PC-3 (cell line): ENCODE measurements around the gene FHIP1A. TPM values are rescaled to one million over a fixed set of nuclear protein-coding genes. Genes with fewer than 3 reads are reported as not detected.
"Not testable (repeated sequence)": the region's sequence is repeated elsewhere in the genome, so short reads cannot be mapped to it uniquely, and the experiment has no call there.

Experiments
- ATAC-seq: fragments of 200-7000 bp; cut with Tn5 transposase; 2 replicates; pipeline ENCODE4 v1.9.1; 2020; ENCODE audit warnings: mild to moderate bottlenecking, moderate library complexity
- BruUV-seq: library from RNA; stranded (reverse); fragments of 400-500 nt; replicated peaks from 2 replicates; lab custom pipeline; 2021; lab: Mats Ljungman, UMichigan
- CTCF ChIA-PET: fragments of 300-600 bp; sonication (Branson Sonifier 250); formaldehyde crosslinking; loops from one replicate; lab custom pipeline; 2022; ENCODE audit warnings: antibody characterized with exemption; lab: Charles Lee
- POLR2A ChIA-PET: fragments of 300-600 bp; sonication (Branson Sonifier 250); formaldehyde crosslinking; loops from one replicate; lab custom pipeline; 2022; ENCODE audit warnings: antibody characterized with exemption; ENCODE audit not compliant: unreplicated experiment; lab: Charles Lee
- DNase-seq: peaks from one replicate; pipeline ENCODE4 v3.0.0-alpha.2; 2015
- H2AFZ ChIP-seq: fragments of 300-600 bp; sonication (generic); 2 replicates; pipeline ENCODE4 v1.6.0; 2016; ENCODE audit warnings: antibody characterized with exemption, low read length
- H3F3A ChIP-seq: fragments of 300-600 bp; sonication (generic); one replicate; pipeline ENCODE4 v1.6.0; 2017; ENCODE audit warnings: antibody characterized with exemption, low read length, control low read depth, mild to moderate bottlenecking; ENCODE audit not compliant: unreplicated experiment
- H3K27ac ChIP-seq: fragments of 300-600 bp; sonication (generic); 2 replicates; pipeline ENCODE4 v1.5.1; 2016; ENCODE audit warnings: mild to moderate bottlenecking, low read length
- H3K27me3 ChIP-seq: fragments of 300-600 bp; sonication (generic); 2 replicates; pipeline ENCODE4 v1.6.1; 2016; ENCODE audit warnings: low read length, mixed read lengths
- H3K36me3 ChIP-seq: fragments of 300-600 bp; sonication (generic); 2 replicates; pipeline ENCODE4 v1.6.1; 2016; ENCODE audit warnings: low read depth, mixed run types, low read length, mixed read lengths
- H3K4me1 ChIP-seq: fragments of 300-600 bp; sonication (generic); 2 replicates; pipeline ENCODE4 v1.5.1; 2016; ENCODE audit warnings: low read length; ENCODE audit not compliant: insufficient read depth
- H3K4me2 ChIP-seq: fragments of 300-600 bp; sonication (generic); 2 replicates; pipeline ENCODE4 v1.6.0; 2016; ENCODE audit warnings: low read length
- H3K4me3 ChIP-seq: fragments of 300-600 bp; sonication (generic); 2 replicates; pipeline ENCODE4 v1.5.1; 2016; ENCODE audit warnings: mild to moderate bottlenecking, low read length, mixed read lengths
- H3K79me2 ChIP-seq: fragments of 300-600 bp; sonication (generic); 2 replicates; pipeline ENCODE4 v1.6.1; 2017; ENCODE audit warnings: low read length, mixed read lengths
- H3K9ac ChIP-seq: fragments of 300-600 bp; sonication (generic); 2 replicates; pipeline ENCODE4 v1.6.0; 2016; ENCODE audit warnings: mild to moderate bottlenecking, low read length
- H3K9me2 ChIP-seq: fragments of 300-600 bp; sonication (generic); replicated peaks from 2 replicates; pipeline ENCODE4 v1.6.1; 2016; ENCODE audit warnings: mixed run types, low read length, mixed read lengths
- H3K9me3 ChIP-seq: fragments of 300-600 bp; sonication (generic); 2 replicates; pipeline ENCODE4 v1.6.1; 2016; ENCODE audit warnings: low read length, mixed read lengths
- H4K20me1 ChIP-seq: fragments of 300-600 bp; sonication (generic); 2 replicates; pipeline ENCODE4 v1.6.1; 2016; ENCODE audit warnings: low read length, mixed read lengths
- EZH2 ChIP-seq: fragments of 300-600 bp; sonication (generic); IDR thresholded peaks from one replicate; pipeline ENCODE4 v1.6.1; 2017; ENCODE audit warnings: antibody characterized with exemption, mild to moderate bottlenecking, low read length; ENCODE audit not compliant: unreplicated experiment
- EZH2phosphoT487 ChIP-seq: fragments of 300-600 bp; sonication (generic); IDR thresholded peaks from 2 replicates; pipeline ENCODE4 v1.6.1; 2018; ENCODE audit warnings: mild to moderate bottlenecking, antibody characterized with exemption, low read length, borderline replicate concordance
- intact Hi-C: fragments of 100-400 bp; cut with micrococcal nuclease; formaldehyde crosslinking; loops from 2 replicates; pipeline ENCODE4 v1.9.0; 2023
- total RNA-seq: library from RNA; depleted of rRNA; stranded (reverse); fragments of >200 nt; gene quantifications from 2 replicates; pipeline ENCODE4 v1.2.3, GENCODE V29; 2014
- TF ChIP-seq, protein P1 (sequence below): fragments of 300-600 bp; sonication (generic); conservative IDR thresholded peaks from 2 replicates; pipeline ENCODE4 v1.5.1; 2017; ENCODE audit warnings: antibody characterized with exemption, low read depth, mild to moderate bottlenecking, low read length

FHIP1A gene
- total RNA-seq, 1 experiment from 2014 or later: 11.3 TPM

DNA sequence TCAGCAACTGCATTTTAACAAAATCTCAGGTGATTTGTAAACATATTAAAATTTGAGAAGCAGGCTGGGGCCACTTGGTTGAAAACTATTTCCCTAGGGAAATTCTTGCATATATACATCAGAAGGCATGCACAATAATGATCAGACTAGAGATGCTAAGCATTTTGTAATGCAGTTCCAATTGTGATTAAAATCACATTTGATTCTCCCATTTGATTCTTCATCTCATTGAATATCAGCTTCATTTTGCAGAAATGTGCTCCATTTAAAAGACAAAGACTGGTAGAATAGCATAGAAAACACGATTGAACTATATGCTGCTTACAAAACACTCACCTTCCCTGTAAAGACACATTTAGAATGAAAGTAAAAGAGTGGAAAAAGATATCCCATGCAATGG is 32.4 kb upstream of the FHIP1A start:
- no TSS peak for BruUV-seq

DNA sequence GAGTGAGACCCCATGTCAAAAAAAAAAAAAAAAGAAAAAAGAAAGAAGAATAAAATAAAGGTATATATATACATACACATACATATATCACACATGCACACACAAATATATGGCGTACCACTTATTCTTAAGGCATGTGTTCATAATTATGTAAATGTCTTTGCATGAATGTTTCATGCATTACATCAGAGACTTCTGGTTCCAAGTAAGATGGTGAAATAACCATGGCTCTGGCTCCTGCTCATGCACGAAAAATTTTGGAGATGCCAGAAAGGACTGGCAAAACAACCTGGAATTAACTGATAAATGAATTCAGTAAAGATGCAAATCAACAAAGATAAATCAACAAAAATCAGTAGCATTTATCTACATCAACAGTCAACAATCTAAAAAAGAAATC is 19.7 kb upstream of the FHIP1A start:
- Histone ChIP-seq H3K9me3 (no peaks in the 10 kb centered on the region), H3K27ac (no peak overlapping the region), H3K4me1 (no peaks in the 10 kb centered on the region), H3K9me2 (no peaks in the 10 kb centered on the region), H4K20me1 (no peaks in the 10 kb centered on the region), H3K79me2 (no peaks in the 10 kb centered on the region), H2AFZ (no peak overlapping the region), H3K27me3 (no peaks in the 10 kb centered on the region), H3K36me3 (no peaks in the 10 kb centered on the region), H3F3A (no peaks in the 10 kb centered on the region), H3K9ac (no peak overlapping the region), H3K4me3 (no peak overlapping the region), H3K4me2 (no peak overlapping the region)
- TF ChIP-seq, protein P1, sequence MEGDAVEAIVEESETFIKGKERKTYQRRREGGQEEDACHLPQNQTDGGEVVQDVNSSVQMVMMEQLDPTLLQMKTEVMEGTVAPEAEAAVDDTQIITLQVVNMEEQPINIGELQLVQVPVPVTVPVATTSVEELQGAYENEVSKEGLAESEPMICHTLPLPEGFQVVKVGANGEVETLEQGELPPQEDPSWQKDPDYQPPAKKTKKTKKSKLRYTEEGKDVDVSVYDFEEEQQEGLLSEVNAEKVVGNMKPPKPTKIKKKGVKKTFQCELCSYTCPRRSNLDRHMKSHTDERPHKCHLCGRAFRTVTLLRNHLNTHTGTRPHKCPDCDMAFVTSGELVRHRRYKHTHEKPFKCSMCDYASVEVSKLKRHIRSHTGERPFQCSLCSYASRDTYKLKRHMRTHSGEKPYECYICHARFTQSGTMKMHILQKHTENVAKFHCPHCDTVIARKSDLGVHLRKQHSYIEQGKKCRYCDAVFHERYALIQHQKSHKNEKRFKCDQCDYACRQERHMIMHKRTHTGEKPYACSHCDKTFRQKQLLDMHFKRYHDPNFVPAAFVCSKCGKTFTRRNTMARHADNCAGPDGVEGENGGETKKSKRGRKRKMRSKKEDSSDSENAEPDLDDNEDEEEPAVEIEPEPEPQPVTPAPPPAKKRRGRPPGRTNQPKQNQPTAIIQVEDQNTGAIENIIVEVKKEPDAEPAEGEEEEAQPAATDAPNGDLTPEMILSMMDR: no peak
- no peak for TF ChIP-seq EZH2
- TF ChIP-seq EZH2phosphoT487: no peak
- no peak for DNase-seq
- intact Hi-C loops: no loop called here
- no peak for ATAC-seq
- ChIA-PET CTCF (no interaction called here), POLR2A (no interaction called here)
- no TSS peak for BruUV-seq

More for the DNA sequence above, 32.4 kb upstream of the FHIP1A start:
- ATAC-seq (no peak), DNase-seq (no peak)
- H3K36me3 ChIP-seq: no peaks in the 10 kb centered on the region
- ChIA-PET POLR2A (no interaction called here), CTCF (no interaction called here)
- no peak overlapping the region for H3K4me3 ChIP-seq
- H3K9ac ChIP-seq: no peak overlapping the region
- H4K20me1 ChIP-seq: no peaks in the 10 kb centered on the region
- no peaks in the 10 kb centered on the region for H3K4me1 ChIP-seq
- H3K79me2 ChIP-seq: no peaks in the 10 kb centered on the region
- no peaks in the 10 kb centered on the region for H3F3A ChIP-seq
- no peak overlapping the region for H3K27ac ChIP-seq
- intact Hi-C loops: no loop called here
- H3K9me2 ChIP-seq: no peaks in the 10 kb centered on the region
- no peaks in the 10 kb centered on the region for H3K27me3 ChIP-seq
- H3K4me2 ChIP-seq: no peak overlapping the region
- H2AFZ ChIP-seq: no peak overlapping the region
- H3K9me3 ChIP-seq: no peaks in the 10 kb centered on the region
- no peak for TF ChIP-seq EZH2phosphoT487
- TF ChIP-seq EZH2: no peak
- TF ChIP-seq, protein P1: no peak

DNA sequence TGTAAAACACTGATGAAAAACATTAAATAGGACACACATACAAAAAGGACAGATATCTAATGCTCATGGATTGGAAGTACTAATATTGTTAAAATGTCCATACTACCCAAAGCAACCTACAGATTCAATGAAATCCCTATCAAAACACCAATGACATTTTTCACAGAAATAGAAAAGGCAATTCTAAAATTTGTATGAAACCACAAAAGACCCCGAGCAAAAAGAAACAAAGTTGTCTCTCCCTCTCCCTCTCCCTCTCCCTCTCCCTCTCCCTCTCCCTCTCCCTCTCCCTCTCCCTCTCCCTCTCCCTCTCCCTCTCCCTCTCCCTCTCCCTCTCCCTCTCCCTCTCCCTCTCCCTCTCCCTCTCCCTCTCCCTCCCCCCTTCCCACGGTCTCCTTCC is 19.2 kb upstream of the FHIP1A start:
- H2AFZ ChIP-seq, ATAC-seq, H3K4me1 ChIP-seq, BruUV-seq, H3K9me2 ChIP-seq, H3K4me2 ChIP-seq, POLR2A ChIA-PET, CTCF ChIA-PET, H3K9me3 ChIP-seq, intact Hi-C loops, H3K4me3 ChIP-seq, H3K27ac ChIP-seq, DNase-seq, H3K27me3 ChIP-seq, H3K36me3 ChIP-seq, H3F3A ChIP-seq, H3K9ac ChIP-seq, H3K79me2 ChIP-seq, H4K20me1 ChIP-seq: not testable (repeated sequence)
